IPS-18a (cell line): ENCODE measurements around the gene SPOPL.
A peak's percentile ranks its signal among the peaks of the same experiment; 100 is the strongest.
"Not testable (repeated sequence)": the region's sequence is repeated elsewhere in the genome, so short reads cannot be mapped to it uniquely, and the experiment has no call there.

Experiments used
- H3K27ac ChIP-seq: one replicate; pipeline ENCODE4 v1.5.1; 2013; ENCODE audit warnings: low read length
- H3K27me3 ChIP-seq: one replicate; pipeline ENCODE4 v1.6.1; 2013; ENCODE audit warnings: mild to moderate bottlenecking, low read length; ENCODE audit not compliant: control insufficient read depth, insufficient read depth
- H3K36me3 ChIP-seq: one replicate; pipeline ENCODE4 v1.6.1; 2013; ENCODE audit warnings: low read depth, low read length; ENCODE audit not compliant: control insufficient read depth
- H3K4me1 ChIP-seq: one replicate; pipeline ENCODE4 v1.6.1; 2013; ENCODE audit warnings: low read depth, low read length; ENCODE audit not compliant: control insufficient read depth
- H3K4me3 ChIP-seq: one replicate; pipeline ENCODE4 v1.5.1; 2013; ENCODE audit warnings: low read length
- H3K9ac ChIP-seq: one replicate; pipeline ENCODE4 v1.6.1; 2013; ENCODE audit warnings: mild to moderate bottlenecking, low read length, moderate library complexity
- H3K9me3 ChIP-seq: one replicate; pipeline ENCODE4 v1.6.1; 2013; ENCODE audit warnings: low read depth, low read length; ENCODE audit not compliant: control insufficient read depth

Gene SPOPL

GRCh38 chr2:138501425-138502254 lies at the start of gene SPOPL:
Gene SPOPL, plus strand, starts transcription at chr2:138501770. Its CDS starts 48,447 bp downstream, at chr2:138550217.
- Histone ChIP-seq H3K27ac (peak within 1 kb of the TSS; percentile 47), H3K36me3 (no peaks in the 10 kb centered on the region), H3K27me3 (no peaks in the 10 kb centered on the region), H3K9me3 (no peaks in the 10 kb centered on the region), H3K4me1 (peaks cover 19% of the 10 kb centered on the region), H3K9ac (peak within 1 kb of the TSS; percentile 85), H3K4me3 (peak within 1 kb of the TSS; percentile 95)

GRCh38 chr2:138452324-138452723 lies 49.2 kb upstream of the SPOPL start:
- Histone ChIP-seq H3K9me3 (no peaks in the 10 kb centered on the region), H3K9ac (no peak overlapping the region), H3K4me1 (no peaks in the 10 kb centered on the region), H3K4me3 (no peak overlapping the region), H3K27ac (no peak overlapping the region), H3K27me3 (no peaks in the 10 kb centered on the region), H3K36me3 (no peaks in the 10 kb centered on the region)

- Histone ChIP-seq H3K27me3 (no peaks in the 10 kb centered on the region), H3K27ac (no peak overlapping the region), H3K9me3 (no peaks in the 10 kb centered on the region), H3K4me1 (no peaks in the 10 kb centered on the region), H3K9ac (no peak overlapping the region), H3K4me3 (no peak overlapping the region), H3K36me3 (no peaks in the 10 kb centered on the region)
Observed at GRCh38 chr2:138453815-138454214, 47.8 kb upstream of the SPOPL start.

GRCh38 chr2:138454761-138455160 lies 46.8 kb upstream of the SPOPL start:
- Histone ChIP-seq H3K9ac (no peak overlapping the region), H3K9me3 (no peaks in the 10 kb centered on the region), H3K27ac (no peak overlapping the region), H3K36me3 (no peaks in the 10 kb centered on the region), H3K27me3 (no peaks in the 10 kb centered on the region), H3K4me1 (no peaks in the 10 kb centered on the region), H3K4me3 (no peak overlapping the region)

- Histone ChIP-seq H3K4me3 (no peak overlapping the region), H3K4me1 (no peaks in the 10 kb centered on the region), H3K27ac (no peak overlapping the region), H3K9ac (no peak overlapping the region), H3K27me3 (no peaks in the 10 kb centered on the region), H3K9me3 (no peaks in the 10 kb centered on the region), H3K36me3 (no peaks in the 10 kb centered on the region)
Observed at GRCh38 chr2:138455275-138455674, 46.3 kb upstream of the SPOPL start.

- Histone ChIP-seq H3K27ac (no peak overlapping the region), H3K4me1 (no peaks in the 10 kb centered on the region), H3K4me3 (no peak overlapping the region), H3K9ac (no peak overlapping the region), H3K36me3 (no peaks in the 10 kb centered on the region), H3K9me3 (no peaks in the 10 kb centered on the region), H3K27me3 (no peaks in the 10 kb centered on the region)
Observed at GRCh38 chr2:138455691-138456090, 45.9 kb upstream of the SPOPL start.

- not testable (repeated sequence) for H3K27me3 ChIP-seq, H3K9me3 ChIP-seq, H3K4me3 ChIP-seq, H3K27ac ChIP-seq, H3K36me3 ChIP-seq, H3K4me1 ChIP-seq, H3K9ac ChIP-seq
Observed at GRCh38 chr2:138462689-138463088, 38.9 kb upstream of the SPOPL start.

GRCh38 chr2:138468617-138469016 lies 33.0 kb upstream of the SPOPL start:
- H3K36me3 ChIP-seq, result no peaks in the 10 kb centered on the region
- H3K4me1 ChIP-seq, result no peaks in the 10 kb centered on the region

GRCh38 chr2:138469411-138469810 lies 32.2 kb upstream of the SPOPL start:
- no peak overlapping the region for H3K4me3 ChIP-seq
- H3K4me1 ChIP-seq, result no peaks in the 10 kb centered on the region
- H3K27me3 ChIP-seq, result no peaks in the 10 kb centered on the region
- no peaks in the 10 kb centered on the region for H3K36me3 ChIP-seq
- no peak overlapping the region for H3K27ac ChIP-seq
- H3K9me3 ChIP-seq, result peaks cover 3% of the 10 kb centered on the region
- no peak overlapping the region for H3K9ac ChIP-seq

More at GRCh38 chr2:138468617-138469016, 33.0 kb upstream of the SPOPL start:
- H3K4me3 ChIP-seq, result no peak overlapping the region
- no peak overlapping the region for H3K9ac ChIP-seq
- no peaks in the 10 kb centered on the region for H3K27me3 ChIP-seq
- peaks cover 3% of the 10 kb centered on the region for H3K9me3 ChIP-seq
- H3K27ac ChIP-seq, result no peak overlapping the region

GRCh38 chr2:138470941-138471340 lies 30.6 kb upstream of the SPOPL start:
- Histone ChIP-seq H3K36me3 (no peaks in the 10 kb centered on the region), H3K9me3 (no peaks in the 10 kb centered on the region), H3K9ac (no peak overlapping the region), H3K27ac (no peak overlapping the region), H3K4me1 (no peaks in the 10 kb centered on the region), H3K27me3 (no peaks in the 10 kb centered on the region), H3K4me3 (no peak overlapping the region)

GRCh38 chr2:138474100-138474825 lies 27.3 kb upstream of the SPOPL start:
- Histone ChIP-seq H3K4me3 (no peak overlapping the region), H3K27ac (no peak overlapping the region), H3K4me1 (no peaks in the 10 kb centered on the region), H3K27me3 (no peaks in the 10 kb centered on the region), H3K9me3 (no peaks in the 10 kb centered on the region), H3K36me3 (no peaks in the 10 kb centered on the region), H3K9ac (no peak overlapping the region)
